HG03095 (cell line): ENCODE results near the gene AGBL4.
"Not testable (repeated sequence)": the region's sequence is repeated elsewhere in the genome, so short reads cannot be mapped to it uniquely, and the experiment has no call there.

Experiments used
- ATAC-seq: cut with Tn5 transposase; IDR thresholded peaks from one replicate; pipeline ENCODE4 v1.9.1; 2021; ENCODE audit warnings: moderate library complexity; ENCODE audit not compliant: unreplicated experiment

The AGBL4 gene

GRCh38 chr1:50023292-50024159 lies at the start of gene AGBL4:
AGBL4 (minus strand) TSS chr1:50023954.
- ATAC-seq = no peak

GRCh38 chr1:50066806-50067205 lies 43.1 kb upstream of the AGBL4 start:
- no peak for ATAC-seq

GRCh38 chr1:50060279-50060678 lies 36.5 kb upstream of the AGBL4 start:
- ATAC-seq = no peak

- ATAC-seq = no peak
Measured at GRCh38 chr1:50048791-50049190, 25.0 kb upstream of the AGBL4 start.

GRCh38 chr1:50047916-50048694 lies 24.4 kb upstream of the AGBL4 start:
- ATAC-seq = no peak

- ATAC-seq = no peak
Measured at GRCh38 chr1:50038237-50038809, 14.6 kb upstream of the AGBL4 start.

GRCh38 chr1:50027794-50028193 lies 4.0 kb upstream of the AGBL4 start:
- no peak for ATAC-seq

- no peak for ATAC-seq
Measured at GRCh38 chr1:49995734-49996133, 28.0 kb downstream of the AGBL4 start.

- ATAC-seq = no peak
Measured at GRCh38 chr1:49971088-49971487, 52.7 kb downstream of the AGBL4 start.

- no peak for ATAC-seq
Measured at GRCh38 chr1:49951385-49951784, 72.4 kb downstream of the AGBL4 start.

- not testable (repeated sequence) for ATAC-seq
Measured at GRCh38 chr1:49915301-49915700, 108.5 kb downstream of the AGBL4 start.

- no peak for ATAC-seq
Measured at GRCh38 chr1:49906365-49906764, 117.4 kb downstream of the AGBL4 start.

- ATAC-seq = no peak
Measured at GRCh38 chr1:49864581-49864980, 159.2 kb downstream of the AGBL4 start.

- ATAC-seq = no peak
Measured at GRCh38 chr1:49854741-49855140, 169.0 kb downstream of the AGBL4 start.

- ATAC-seq = no peak
Measured at GRCh38 chr1:49842596-49842995, 181.2 kb downstream of the AGBL4 start.

- no peak for ATAC-seq
Measured at GRCh38 chr1:49841767-49842166, 182.0 kb downstream of the AGBL4 start.

GRCh38 chr1:49824261-49824660 lies 199.5 kb downstream of the AGBL4 start:
- no peak for ATAC-seq

- ATAC-seq = no peak
Measured at GRCh38 chr1:49817681-49818080, 206.1 kb downstream of the AGBL4 start.

GRCh38 chr1:49787013-49787412 lies 236.7 kb downstream of the AGBL4 start:
- not testable (repeated sequence) for ATAC-seq

GRCh38 chr1:49765034-49765433 lies 258.7 kb downstream of the AGBL4 start:
- no peak for ATAC-seq

GRCh38 chr1:49738118-49738517 lies 285.6 kb downstream of the AGBL4 start:
- ATAC-seq = not testable (repeated sequence)

GRCh38 chr1:49728377-49728776 lies 295.4 kb downstream of the AGBL4 start:
- ATAC-seq = no peak
